Mammary epithelial cell (primary cell): ENCODE results near the gene HAUS5.

Experiments used
- EZH2 ChIP-seq: IDR thresholded peaks from 2 replicates; pipeline ENCODE4 v1.6.1; 2012; ENCODE audit warnings: low read length, inconsistent platforms, borderline replicate concordance
- TF ChIP-seq, protein P1 (sequence below), 2 donors: IDR thresholded peaks in 1 of 2; conservative IDR thresholded peaks in 1 of 2; 2 replicates each; pipeline ENCODE4 v1.5.1; 2011 to 2012; ENCODE audit warnings: inconsistent platforms in 2 of 2, low read length in 2 of 2, mild to moderate bottlenecking in 2 of 2, control low read depth in 1 of 2, low read depth in 1 of 2; ENCODE audit not compliant: insufficient read depth in 1 of 2; ENCODE audit errors: extremely low read depth in 1 of 2

DNA sequence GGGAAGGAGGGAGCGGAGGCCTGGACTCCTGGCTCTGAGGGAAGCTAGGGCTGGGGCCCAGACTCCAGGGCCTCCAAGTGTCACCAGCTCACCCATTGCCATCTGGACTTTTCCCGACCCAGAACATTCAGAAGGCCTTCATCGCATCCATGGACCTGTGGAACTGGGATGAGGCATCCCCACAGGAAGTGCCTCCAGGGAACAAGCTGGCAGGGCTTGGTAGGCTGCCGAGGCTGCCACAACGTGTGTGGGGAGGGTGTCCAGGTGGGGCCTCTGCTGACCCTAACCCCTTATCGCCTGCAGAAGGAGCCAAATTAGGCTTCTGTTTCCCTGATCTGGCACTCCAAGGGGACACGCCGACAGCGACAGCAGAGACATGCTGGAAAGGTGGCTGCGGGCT, 29.8 kb downstream of the HAUS5 start:
- no peak for TF ChIP-seq EZH2
- TF ChIP-seq, protein P1, sequence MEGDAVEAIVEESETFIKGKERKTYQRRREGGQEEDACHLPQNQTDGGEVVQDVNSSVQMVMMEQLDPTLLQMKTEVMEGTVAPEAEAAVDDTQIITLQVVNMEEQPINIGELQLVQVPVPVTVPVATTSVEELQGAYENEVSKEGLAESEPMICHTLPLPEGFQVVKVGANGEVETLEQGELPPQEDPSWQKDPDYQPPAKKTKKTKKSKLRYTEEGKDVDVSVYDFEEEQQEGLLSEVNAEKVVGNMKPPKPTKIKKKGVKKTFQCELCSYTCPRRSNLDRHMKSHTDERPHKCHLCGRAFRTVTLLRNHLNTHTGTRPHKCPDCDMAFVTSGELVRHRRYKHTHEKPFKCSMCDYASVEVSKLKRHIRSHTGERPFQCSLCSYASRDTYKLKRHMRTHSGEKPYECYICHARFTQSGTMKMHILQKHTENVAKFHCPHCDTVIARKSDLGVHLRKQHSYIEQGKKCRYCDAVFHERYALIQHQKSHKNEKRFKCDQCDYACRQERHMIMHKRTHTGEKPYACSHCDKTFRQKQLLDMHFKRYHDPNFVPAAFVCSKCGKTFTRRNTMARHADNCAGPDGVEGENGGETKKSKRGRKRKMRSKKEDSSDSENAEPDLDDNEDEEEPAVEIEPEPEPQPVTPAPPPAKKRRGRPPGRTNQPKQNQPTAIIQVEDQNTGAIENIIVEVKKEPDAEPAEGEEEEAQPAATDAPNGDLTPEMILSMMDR (conservative IDR thresholded peaks at IDR 0.05 in 1 of 2, IDR thresholded peaks at IDR 0.05 in 1 of 2; ENCODE audit: extremely low read depth in 1 of 2, insufficient read depth in 1 of 2, low read depth in 1 of 2, low read length in 2 of 2), result no peak
